Upper lobe of left lung (tissue), 6 donors: ENCODE measurements around the gene OXCT1. TPM values are rescaled to one million over a fixed set of nuclear protein-coding genes. Genes with fewer than 3 reads are reported as not detected.

Experiments
- ATAC-seq, 2 donors: fragments of 200-7000 bp; cut with Tn5 transposase; one replicate each; pipeline ENCODE4 v1.9.1; 2022; ENCODE audit warnings: mild to moderate bottlenecking in 2 of 2, moderate library complexity in 2 of 2; ENCODE audit not compliant: low FRiP score in 2 of 2
- DNase-seq, 2 donors: peaks; one replicate each; pipeline ENCODE4 v3.0.0-alpha.2; 2019 to 2020
- H3K27ac ChIP-seq, 4 donors: fragments of 200-600 bp; sonication (generic); one replicate each; pipeline ENCODE4 v1.5.1; 2016 to 2019
- H3K27me3 ChIP-seq, 4 donors: fragments of 200-600 bp; sonication (generic); one replicate each; pipeline ENCODE4 v1.5.1; 2017 to 2019
- H3K36me3 ChIP-seq, 4 donors: fragments of 200-600 bp; sonication (generic); one replicate each; pipeline ENCODE4 v1.5.1; 2016 to 2019
- H3K4me1 ChIP-seq, 4 donors: fragments of 200-600 bp; sonication (generic); one replicate each; pipeline ENCODE4 v1.5.1; 2018 to 2019
- H3K4me3 ChIP-seq, 4 donors: fragments of 200-600 bp; sonication (generic); one replicate each; pipeline ENCODE4 v1.5.1; 2017 to 2019; ENCODE audit warnings: mild to moderate bottlenecking in 2 of 4, moderate library complexity in 1 of 4
- H3K9me3 ChIP-seq, 4 donors: fragments of 200-600 bp; sonication (generic); one replicate each; pipeline ENCODE4 v1.5.1; 2018 to 2019
- EP300 ChIP-seq, 4 donors: sonication (generic); formaldehyde crosslinking; IDR thresholded peaks; one replicate each; pipeline ENCODE4 v1.5.1; 2017; ENCODE audit warnings: antibody characterized with exemption in 4 of 4, control low read depth in 2 of 4
- POLR2A ChIP-seq, 4 donors: fragments of 450-650 bp; IDR thresholded peaks; one replicate each; pipeline ENCODE4 v1.5.1; 2016 to 2017; ENCODE audit warnings: antibody characterized with exemption in 4 of 4, mild to moderate bottlenecking in 2 of 4
- POLR2AphosphoS5 ChIP-seq, 2 donors: sonication (generic); formaldehyde crosslinking; IDR thresholded peaks; one replicate each; pipeline ENCODE4 v1.5.1; 2017; ENCODE audit warnings: antibody characterized with exemption in 2 of 2
- WGBS, 2 donors: methylation state at CpG; one replicate each; pipeline ENCODE4 v1.1.5; 2017 to 2018; 5-methylcytosine and 5-hydroxymethylcytosine counted together
- total RNA-seq, 6 donors: library from RNA; depleted of rRNA in 4 of 6; stranded (reverse); fragments of >200 nt in 4 of 6; gene quantifications; one replicate each; pipeline versions ENCODE4 v1.1.0 to v1.2.1, GENCODE V29; 2016 to 2021
- TF ChIP-seq, protein P1 (sequence below), 6 experiments: fragments of 450-650 bp in 4 of 6; fragments of 200-600 bp in 2 of 6; sonication (generic) in 2 of 6; IDR thresholded peaks; one replicate each; pipeline ENCODE4 v1.5.1; 2016 to 2019; ENCODE audit warnings: antibody characterized with exemption in 6 of 6
- donor health status: DM: no; HTN: no; CAD: no; lungs with moderate emphysema.
- donor health status: DM: no; HTN: yes; CAD: no; lungs with severe emphysema.

The OXCT1 gene
- total RNA-seq, 6 donors from 2014 or later: 6.4 to 16.3 (median 12.1) TPM

DNA sequence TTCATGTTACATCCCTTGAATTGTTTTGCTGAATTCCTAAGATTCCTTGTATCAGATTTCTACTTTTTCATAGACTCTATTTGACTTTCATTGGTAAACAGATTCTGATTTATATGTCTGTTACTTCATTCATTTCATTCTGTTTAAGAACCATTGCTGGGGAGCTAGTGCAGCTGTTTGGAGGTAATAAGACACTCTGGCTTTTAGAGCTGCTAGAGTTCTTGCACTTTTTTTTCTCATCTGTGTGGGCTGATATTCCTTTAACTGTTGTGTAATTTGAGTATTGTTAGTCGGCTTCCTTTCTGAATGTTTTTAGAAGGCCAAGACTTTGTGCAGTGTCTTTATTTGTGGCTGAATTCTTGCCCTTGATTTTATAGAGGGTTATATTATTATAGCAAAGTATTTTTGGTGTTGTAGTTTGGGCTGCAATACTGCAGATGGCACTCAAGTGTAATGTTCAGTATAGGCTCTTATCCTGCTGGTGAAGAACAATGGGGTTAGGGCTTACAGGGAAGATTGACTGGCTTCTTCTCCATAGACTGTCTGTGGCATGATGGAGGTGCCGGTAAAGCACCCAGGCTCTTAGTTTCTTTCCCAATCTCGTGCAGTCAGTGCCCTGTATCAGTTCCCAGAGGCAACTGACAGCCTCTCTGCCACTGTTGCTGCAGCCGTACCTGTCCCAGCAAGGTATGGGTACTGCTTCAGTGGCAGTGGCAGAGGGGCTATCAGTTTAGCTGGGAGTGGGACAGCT is 162.2 kb downstream of the OXCT1 start:
- 61 to 66% methylated on average over 2 to 4 of the region's 4 CpGs for WGBS, 2 donors
- peaks cover 0 to 16% (median 2%) of the 10 kb centered on the region in 4 donors for H3K9me3 ChIP-seq
- no peak overlapping the region for H3K4me3 ChIP-seq
- H3K4me1 ChIP-seq: no peaks in the 10 kb centered on the region
- ATAC-seq (no peak), DNase-seq (no peak)
- H3K36me3 ChIP-seq: no peaks in the 10 kb centered on the region
- H3K27ac ChIP-seq: no peak overlapping the region
- TF ChIP-seq EP300 (IDR thresholded peaks at IDR 0.05): no peak
- TF ChIP-seq, protein P1, sequence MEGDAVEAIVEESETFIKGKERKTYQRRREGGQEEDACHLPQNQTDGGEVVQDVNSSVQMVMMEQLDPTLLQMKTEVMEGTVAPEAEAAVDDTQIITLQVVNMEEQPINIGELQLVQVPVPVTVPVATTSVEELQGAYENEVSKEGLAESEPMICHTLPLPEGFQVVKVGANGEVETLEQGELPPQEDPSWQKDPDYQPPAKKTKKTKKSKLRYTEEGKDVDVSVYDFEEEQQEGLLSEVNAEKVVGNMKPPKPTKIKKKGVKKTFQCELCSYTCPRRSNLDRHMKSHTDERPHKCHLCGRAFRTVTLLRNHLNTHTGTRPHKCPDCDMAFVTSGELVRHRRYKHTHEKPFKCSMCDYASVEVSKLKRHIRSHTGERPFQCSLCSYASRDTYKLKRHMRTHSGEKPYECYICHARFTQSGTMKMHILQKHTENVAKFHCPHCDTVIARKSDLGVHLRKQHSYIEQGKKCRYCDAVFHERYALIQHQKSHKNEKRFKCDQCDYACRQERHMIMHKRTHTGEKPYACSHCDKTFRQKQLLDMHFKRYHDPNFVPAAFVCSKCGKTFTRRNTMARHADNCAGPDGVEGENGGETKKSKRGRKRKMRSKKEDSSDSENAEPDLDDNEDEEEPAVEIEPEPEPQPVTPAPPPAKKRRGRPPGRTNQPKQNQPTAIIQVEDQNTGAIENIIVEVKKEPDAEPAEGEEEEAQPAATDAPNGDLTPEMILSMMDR (IDR thresholded peaks at IDR 0.05): no peak
- TF ChIP-seq POLR2AphosphoS5 (IDR thresholded peaks at IDR 0.05): no peak
- TF ChIP-seq POLR2A (IDR thresholded peaks at IDR 0.05): no peak
- H3K27me3 ChIP-seq: no peaks in the 10 kb centered on the region

- Histone ChIP-seq H3K9me3 (no peaks in the 10 kb centered on the region), H3K4me3 (no peak overlapping the region), H3K36me3 (no peaks in the 10 kb centered on the region), H3K27ac (no peak overlapping the region), H3K27me3 (no peaks in the 10 kb centered on the region), H3K4me1 (no peaks in the 10 kb centered on the region)
- ATAC-seq: no peak
- 81 to 87% methylated on average over 3 of the region's 3 CpGs for WGBS, 2 donors
- TF ChIP-seq POLR2A (IDR thresholded peaks at IDR 0.05): no peak
- TF ChIP-seq, protein P1 (IDR thresholded peaks at IDR 0.05): no peak
- TF ChIP-seq POLR2AphosphoS5 (IDR thresholded peaks at IDR 0.05): no peak
- TF ChIP-seq EP300 (IDR thresholded peaks at IDR 0.05): no peak
- DNase-seq: no peak
Observed at GRCh38 chr5:41695920-41696582, 174.2 kb downstream of the OXCT1 start.

DNA sequence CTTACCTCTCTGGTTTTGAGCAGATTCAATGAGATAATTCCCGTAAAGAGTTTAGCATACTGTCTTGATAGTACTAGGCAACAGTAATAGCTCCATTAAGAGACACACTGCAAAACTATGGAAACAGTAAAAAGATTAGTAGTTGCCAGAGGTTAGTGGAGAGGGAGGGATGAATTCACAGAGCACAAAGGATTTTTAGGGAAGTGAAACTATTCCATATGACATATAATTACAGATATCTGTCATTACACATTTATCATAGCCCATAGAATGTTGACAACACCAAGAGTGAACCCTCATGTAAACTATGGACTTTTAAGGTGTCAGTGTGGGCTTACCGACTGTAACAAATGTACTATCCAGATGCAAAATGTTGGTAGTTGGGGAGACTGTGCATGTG is 183.5 kb downstream of the OXCT1 start:
- ATAC-seq (no peak), DNase-seq (no peak)
- Histone ChIP-seq H3K9me3 (no peaks in the 10 kb centered on the region), H3K4me1 (no peaks in the 10 kb centered on the region), H3K27ac (no peak overlapping the region), H3K4me3 (no peak overlapping the region), H3K36me3 (no peaks in the 10 kb centered on the region), H3K27me3 (no peaks in the 10 kb centered on the region)
- WGBS, 2 donors: 78 to 94% methylated on average over 2 of the region's 2 CpGs
- TF ChIP-seq POLR2AphosphoS5 (IDR thresholded peaks at IDR 0.05): no peak

DNA sequence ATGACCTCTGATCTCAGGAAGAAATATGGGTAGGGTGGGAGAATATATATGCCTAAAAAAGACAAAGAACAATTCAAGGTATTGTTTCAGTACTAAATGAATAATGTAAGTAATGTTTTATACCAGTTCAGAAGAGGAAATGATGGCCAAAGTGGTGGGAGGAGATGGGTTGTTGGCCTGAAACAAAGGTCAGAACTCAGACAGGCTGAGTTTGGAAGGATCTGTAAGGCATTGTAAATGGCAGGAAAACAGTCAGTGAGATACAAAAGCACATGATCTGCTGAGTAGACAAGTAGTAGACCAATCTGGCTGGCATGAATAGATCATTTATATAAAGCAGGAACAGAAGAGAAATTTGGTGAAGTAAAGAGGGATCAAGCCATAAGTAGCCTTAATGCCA is 184.0 kb downstream of the OXCT1 start:
- Histone ChIP-seq H3K9me3 (no peaks in the 10 kb centered on the region), H3K4me1 (no peaks in the 10 kb centered on the region), H3K27me3 (no peaks in the 10 kb centered on the region), H3K27ac (no peak overlapping the region), H3K4me3 (no peak overlapping the region), H3K36me3 (no peaks in the 10 kb centered on the region)
- no peak for TF ChIP-seq POLR2AphosphoS5 (IDR thresholded peaks at IDR 0.05)
- TF ChIP-seq, protein P1 (IDR thresholded peaks at IDR 0.05): no peak
- no peak for ATAC-seq
- no peak for DNase-seq

GRCh38 chr5:41683181-41683580 is 187.0 kb downstream of the OXCT1 start:
- no peaks in the 10 kb centered on the region for H3K27me3 ChIP-seq
- no peak overlapping the region for H3K4me3 ChIP-seq
- DNase-seq (peak in 1 of 2 donors; percentile 29), ATAC-seq (no peak)
- H3K9me3 ChIP-seq: peaks cover 0 to 6% (median 0%) of the 10 kb centered on the region in 4 donors
- H3K27ac ChIP-seq: no peak overlapping the region
- no peaks in the 10 kb centered on the region for H3K4me1 ChIP-seq
- no peaks in the 10 kb centered on the region for H3K36me3 ChIP-seq
- TF ChIP-seq POLR2A (IDR thresholded peaks at IDR 0.05) (no peak), EP300 (IDR thresholded peaks at IDR 0.05) (no peak), POLR2AphosphoS5 (IDR thresholded peaks at IDR 0.05) (no peak)
- TF ChIP-seq, protein P1 (IDR thresholded peaks at IDR 0.05): no peak
- WGBS, 2 donors: 72 to 76% methylated on average over 3 of the region's 3 CpGs
